ENCODE measurements around the gene SLC7A6.

SLC7A6 gene

GRCh38 chr16:68299571-68300453 lies 35.5 kb downstream of the SLC7A6 start:
- TF ChIP-seq ZFP30 (CRISPR knock-in tag; IDR thresholded peaks at IDR 0.05) (no peak), GLIS3 (CRISPR knock-in tag; IDR thresholded peaks at IDR 0.05) (no peak), CSDC2 (CRISPR knock-in tag; IDR thresholded peaks at IDR 0.05) (no peak), RARB (CRISPR knock-in tag; IDR thresholded peaks at IDR 0.05) (no peak), ZNF565 (CRISPR knock-in tag; conservative IDR thresholded peaks at IDR 0.05; ENCODE audit: low read depth) (no peak), TOX (CRISPR knock-in tag; IDR thresholded peaks at IDR 0.05; ENCODE audit: borderline replicate concordance) (no peak), ESRRG (CRISPR knock-in tag; IDR thresholded peaks at IDR 0.05) (no peak), ISL1 (CRISPR knock-in tag; IDR thresholded peaks at IDR 0.05) (no peak), ZFP3 (CRISPR knock-in tag; IDR thresholded peaks at IDR 0.05) (no peak), SNAI2 (CRISPR knock-in tag; IDR thresholded peaks at IDR 0.05) (no peak), PPARA (CRISPR knock-in tag; IDR thresholded peaks at IDR 0.05; ENCODE audit: borderline replicate concordance) (no peak), CREB5 (CRISPR knock-in tag; IDR thresholded peaks at IDR 0.05; ENCODE audit: low read depth) (no peak)
- TF ChIP-seq, protein P1, sequence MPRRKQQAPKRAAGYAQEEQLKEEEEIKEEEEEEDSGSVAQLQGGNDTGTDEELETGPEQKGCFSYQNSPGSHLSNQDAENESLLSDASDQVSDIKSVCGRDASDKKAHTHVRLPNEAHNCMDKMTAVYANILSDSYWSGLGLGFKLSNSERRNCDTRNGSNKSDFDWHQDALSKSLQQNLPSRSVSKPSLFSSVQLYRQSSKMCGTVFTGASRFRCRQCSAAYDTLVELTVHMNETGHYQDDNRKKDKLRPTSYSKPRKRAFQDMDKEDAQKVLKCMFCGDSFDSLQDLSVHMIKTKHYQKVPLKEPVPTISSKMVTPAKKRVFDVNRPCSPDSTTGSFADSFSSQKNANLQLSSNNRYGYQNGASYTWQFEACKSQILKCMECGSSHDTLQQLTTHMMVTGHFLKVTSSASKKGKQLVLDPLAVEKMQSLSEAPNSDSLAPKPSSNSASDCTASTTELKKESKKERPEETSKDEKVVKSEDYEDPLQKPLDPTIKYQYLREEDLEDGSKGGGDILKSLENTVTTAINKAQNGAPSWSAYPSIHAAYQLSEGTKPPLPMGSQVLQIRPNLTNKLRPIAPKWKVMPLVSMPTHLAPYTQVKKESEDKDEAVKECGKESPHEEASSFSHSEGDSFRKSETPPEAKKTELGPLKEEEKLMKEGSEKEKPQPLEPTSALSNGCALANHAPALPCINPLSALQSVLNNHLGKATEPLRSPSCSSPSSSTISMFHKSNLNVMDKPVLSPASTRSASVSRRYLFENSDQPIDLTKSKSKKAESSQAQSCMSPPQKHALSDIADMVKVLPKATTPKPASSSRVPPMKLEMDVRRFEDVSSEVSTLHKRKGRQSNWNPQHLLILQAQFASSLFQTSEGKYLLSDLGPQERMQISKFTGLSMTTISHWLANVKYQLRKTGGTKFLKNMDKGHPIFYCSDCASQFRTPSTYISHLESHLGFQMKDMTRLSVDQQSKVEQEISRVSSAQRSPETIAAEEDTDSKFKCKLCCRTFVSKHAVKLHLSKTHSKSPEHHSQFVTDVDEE (CRISPR knock-in tag; IDR thresholded peaks at IDR 0.05), result no peak
- TF ChIP-seq, protein P2, sequence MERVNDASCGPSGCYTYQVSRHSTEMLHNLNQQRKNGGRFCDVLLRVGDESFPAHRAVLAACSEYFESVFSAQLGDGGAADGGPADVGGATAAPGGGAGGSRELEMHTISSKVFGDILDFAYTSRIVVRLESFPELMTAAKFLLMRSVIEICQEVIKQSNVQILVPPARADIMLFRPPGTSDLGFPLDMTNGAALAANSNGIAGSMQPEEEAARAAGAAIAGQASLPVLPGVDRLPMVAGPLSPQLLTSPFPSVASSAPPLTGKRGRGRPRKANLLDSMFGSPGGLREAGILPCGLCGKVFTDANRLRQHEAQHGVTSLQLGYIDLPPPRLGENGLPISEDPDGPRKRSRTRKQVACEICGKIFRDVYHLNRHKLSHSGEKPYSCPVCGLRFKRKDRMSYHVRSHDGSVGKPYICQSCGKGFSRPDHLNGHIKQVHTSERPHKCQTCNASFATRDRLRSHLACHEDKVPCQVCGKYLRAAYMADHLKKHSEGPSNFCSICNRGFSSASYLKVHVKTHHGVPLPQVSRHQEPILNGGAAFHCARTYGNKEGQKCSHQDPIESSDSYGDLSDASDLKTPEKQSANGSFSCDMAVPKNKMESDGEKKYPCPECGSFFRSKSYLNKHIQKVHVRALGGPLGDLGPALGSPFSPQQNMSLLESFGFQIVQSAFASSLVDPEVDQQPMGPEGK (CRISPR knock-in tag; IDR thresholded peaks at IDR 0.05; ENCODE audit: borderline replicate concordance), result no peak
- TF ChIP-seq, protein P3, sequence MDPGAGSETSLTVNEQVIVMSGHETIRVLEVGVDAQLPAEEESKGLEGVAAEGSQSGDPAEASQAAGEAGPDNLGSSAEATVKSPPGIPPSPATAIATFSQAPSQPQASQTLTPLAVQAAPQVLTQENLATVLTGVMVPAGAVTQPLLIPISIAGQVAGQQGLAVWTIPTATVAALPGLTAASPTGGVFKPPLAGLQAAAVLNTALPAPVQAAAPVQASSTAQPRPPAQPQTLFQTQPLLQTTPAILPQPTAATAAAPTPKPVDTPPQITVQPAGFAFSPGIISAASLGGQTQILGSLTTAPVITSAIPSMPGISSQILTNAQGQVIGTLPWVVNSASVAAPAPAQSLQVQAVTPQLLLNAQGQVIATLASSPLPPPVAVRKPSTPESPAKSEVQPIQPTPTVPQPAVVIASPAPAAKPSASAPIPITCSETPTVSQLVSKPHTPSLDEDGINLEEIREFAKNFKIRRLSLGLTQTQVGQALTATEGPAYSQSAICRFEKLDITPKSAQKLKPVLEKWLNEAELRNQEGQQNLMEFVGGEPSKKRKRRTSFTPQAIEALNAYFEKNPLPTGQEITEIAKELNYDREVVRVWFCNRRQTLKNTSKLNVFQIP (CRISPR knock-in tag; IDR thresholded peaks at IDR 0.05; ENCODE audit: borderline replicate concordance, low read depth), result no peak
- ATAC-seq, result no peak

GRCh38 chr16:68300734-68301459 lies 36.6 kb downstream of the SLC7A6 start:
- TF ChIP-seq ZNF8 (CRISPR knock-in tag; IDR thresholded peaks at IDR 0.05), result no peak
- TF ChIP-seq ZNF565 (CRISPR knock-in tag; conservative IDR thresholded peaks at IDR 0.05; ENCODE audit: low read depth), result no peak
- TF ChIP-seq GLIS3 (CRISPR knock-in tag; IDR thresholded peaks at IDR 0.05), result no peak
- TF ChIP-seq, protein P1 (CRISPR knock-in tag; IDR thresholded peaks at IDR 0.05), result no peak
- no peak for TF ChIP-seq SNAI2 (CRISPR knock-in tag; IDR thresholded peaks at IDR 0.05)
- no peak for TF ChIP-seq ZNF70 (CRISPR knock-in tag; IDR thresholded peaks at IDR 0.05)
- TF ChIP-seq CSDC2 (CRISPR knock-in tag; IDR thresholded peaks at IDR 0.05), result no peak
- no peak for ATAC-seq

Measured in SK-N-SH treated with all-trans-retinoic acid at 6 μM for 48 hours (cell line).